Stimulated activated naive CD8-positive, alpha-beta T cell treated with anti-CD3 and anti-CD28 coated beads, Interleukin-15, Interleukin-2, amounts not matched to agents 100 ng/mL and 50 ng/mL, for 24 hours (primary cell): ENCODE data around the gene CENPP.
"Not testable (repeated sequence)": the region's sequence is repeated elsewhere in the genome, so short reads cannot be mapped to it uniquely, and the experiment has no call there.

Experiments used
- H3K27ac Mint-ChIP-seq: one replicate; pipeline ENCODE4 v1.8.0; 2021; ENCODE audit warnings: mild to moderate bottlenecking, mixed read lengths
- H3K27me3 Mint-ChIP-seq: one replicate; pipeline ENCODE4 v1.8.0; 2021; ENCODE audit warnings: mixed read lengths
- H3K36me3 Mint-ChIP-seq: one replicate; pipeline ENCODE4 v1.8.0; 2021; ENCODE audit warnings: low read depth, mixed read lengths
- H3K4me1 Mint-ChIP-seq: one replicate; pipeline ENCODE4 v1.8.0; 2021; ENCODE audit warnings: low read depth, mixed read lengths
- H3K4me3 Mint-ChIP-seq: one replicate; pipeline ENCODE4 v1.8.0; 2021; ENCODE audit warnings: mild to moderate bottlenecking, mixed read lengths
- H3K9me3 Mint-ChIP-seq: one replicate; pipeline ENCODE4 v1.8.0; 2021; ENCODE audit warnings: mixed read lengths

The CENPP gene

GRCh38 chr9:92618633-92619225 is 293.0 kb downstream of the CENPP start:
- H3K4me3 Mint-ChIP-seq, result no peak overlapping the region
- no peaks in the 10 kb centered on the region for H3K4me1 Mint-ChIP-seq
- peaks cover 61% of the 10 kb centered on the region for H3K36me3 Mint-ChIP-seq
- H3K27me3 Mint-ChIP-seq, result no peaks in the 10 kb centered on the region
- H3K9me3 Mint-ChIP-seq, result no peaks in the 10 kb centered on the region
- H3K27ac Mint-ChIP-seq, result no peak overlapping the region

DNA sequence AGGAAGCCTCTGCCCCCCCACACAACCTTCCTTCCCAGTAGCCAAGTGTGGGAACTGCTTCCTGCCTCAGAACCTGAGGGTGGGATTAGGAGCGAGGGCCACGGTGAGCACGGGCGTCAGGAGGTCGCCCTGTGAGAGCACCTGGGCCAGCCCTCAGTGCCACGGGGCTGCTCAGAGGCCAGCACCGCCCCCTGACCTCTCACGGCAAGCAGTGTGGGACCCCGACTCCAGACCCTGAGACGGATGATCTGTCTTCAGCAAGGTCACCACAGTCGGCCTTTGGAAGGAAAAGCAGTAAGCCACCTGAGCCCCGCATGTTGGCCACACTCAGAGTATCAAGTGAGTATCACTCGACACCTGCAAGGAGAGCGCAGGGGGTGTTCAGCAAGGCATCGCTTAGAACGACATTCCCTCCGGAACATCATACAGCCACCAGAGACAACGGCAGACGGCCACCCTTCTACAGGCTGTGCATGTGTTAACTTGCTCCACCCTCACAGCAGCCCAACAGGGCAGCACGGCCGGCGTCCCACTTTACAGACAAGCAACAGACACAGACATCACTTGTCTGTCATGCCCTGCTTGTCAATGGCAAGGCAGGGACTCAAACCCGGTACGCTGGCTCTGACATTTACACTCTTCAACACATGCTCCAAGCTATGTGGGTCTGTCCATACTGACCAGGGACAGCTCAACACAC is 294.0 kb downstream of the CENPP start:
- Mint-ChIP-seq H3K4me1 (no peaks in the 10 kb centered on the region), H3K27ac (no peak overlapping the region), H3K4me3 (no peak overlapping the region), H3K27me3 (no peaks in the 10 kb centered on the region), H3K9me3 (no peaks in the 10 kb centered on the region), H3K36me3 (peaks cover 53% of the 10 kb centered on the region)

DNA sequence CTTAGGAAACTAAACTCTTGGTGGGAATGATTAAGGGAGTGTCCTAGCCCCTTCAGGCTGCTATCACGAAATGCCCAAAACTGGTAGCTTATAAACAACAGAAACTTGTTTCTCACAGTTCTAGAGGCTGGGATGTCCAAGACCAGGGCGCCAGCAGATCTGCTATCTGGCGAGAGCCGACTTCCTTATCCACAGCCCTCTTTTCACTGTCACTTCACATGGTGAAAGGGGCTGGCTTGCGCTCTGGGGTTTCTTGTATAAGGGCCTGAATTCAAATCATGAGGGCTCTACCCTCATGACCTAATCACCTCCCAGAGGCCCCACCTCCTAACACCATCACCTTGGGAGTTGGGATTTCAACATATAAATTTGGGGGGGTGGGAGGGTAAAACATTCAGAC is 295.1 kb downstream of the CENPP start:
- no peaks in the 10 kb centered on the region for H3K9me3 Mint-ChIP-seq
- H3K4me1 Mint-ChIP-seq, result peaks cover 6% of the 10 kb centered on the region
- H3K4me3 Mint-ChIP-seq, result no peak overlapping the region
- H3K27ac Mint-ChIP-seq, result no peak overlapping the region
- H3K27me3 Mint-ChIP-seq, result no peaks in the 10 kb centered on the region
- peaks cover 51% of the 10 kb centered on the region for H3K36me3 Mint-ChIP-seq

DNA sequence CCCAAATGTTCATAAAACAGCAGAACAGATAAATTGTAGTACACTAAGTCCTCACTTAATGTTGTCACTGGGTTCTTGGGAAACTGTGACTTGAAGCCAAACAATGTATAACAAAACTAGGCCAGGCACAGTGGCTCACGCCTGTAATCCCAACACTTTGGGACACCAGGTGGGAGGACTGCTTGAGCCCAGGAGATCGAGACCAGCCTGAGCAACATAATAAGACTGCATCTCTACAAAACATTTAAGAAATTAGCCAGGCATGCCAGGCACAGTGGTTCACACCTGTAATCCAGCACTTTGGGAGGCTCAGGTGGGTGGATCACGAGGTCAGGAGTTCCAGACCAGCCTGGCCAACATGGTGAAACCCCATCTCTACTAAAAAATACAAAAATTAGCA is 298.2 kb downstream of the CENPP start:
- H3K9me3 Mint-ChIP-seq, H3K4me3 Mint-ChIP-seq, H3K27ac Mint-ChIP-seq, H3K27me3 Mint-ChIP-seq, H3K4me1 Mint-ChIP-seq: not testable (repeated sequence)
- peaks cover 68% of the 10 kb centered on the region for H3K36me3 Mint-ChIP-seq

DNA sequence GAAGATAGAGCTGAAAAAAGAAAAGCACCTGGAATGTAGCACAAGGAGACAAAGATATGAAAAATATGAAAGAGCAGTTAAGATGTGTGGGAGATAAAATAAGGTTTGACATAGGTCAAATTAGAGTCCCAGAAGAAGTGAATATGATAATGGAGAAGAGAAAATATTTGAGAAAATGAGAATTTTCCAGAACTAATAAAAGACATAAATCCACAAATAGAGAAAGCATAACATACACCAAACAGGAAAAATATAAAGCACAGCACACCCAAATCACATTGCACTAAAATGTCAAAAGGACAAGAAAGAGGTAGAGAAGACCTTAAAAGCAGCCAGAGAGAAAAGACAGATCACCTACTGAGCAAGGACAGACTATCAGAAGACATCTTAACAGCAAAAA is 300.7 kb downstream of the CENPP start:
- H3K36me3 Mint-ChIP-seq, result peaks cover 72% of the 10 kb centered on the region
- H3K27me3 Mint-ChIP-seq, result no peaks in the 10 kb centered on the region
- no peaks in the 10 kb centered on the region for H3K9me3 Mint-ChIP-seq
- no peak overlapping the region for H3K4me3 Mint-ChIP-seq
- H3K27ac Mint-ChIP-seq, result peak overlapping the region; percentile 45
- peaks cover 17% of the 10 kb centered on the region for H3K4me1 Mint-ChIP-seq

- Mint-ChIP-seq H3K9me3 (no peaks in the 10 kb centered on the region), H3K4me3 (no peak overlapping the region), H3K27ac (no peak overlapping the region), H3K4me1 (peaks cover 28% of the 10 kb centered on the region), H3K36me3 (peaks cover 74% of the 10 kb centered on the region), H3K27me3 (no peaks in the 10 kb centered on the region)
Observed at GRCh38 chr9:92627651-92628050, 301.9 kb downstream of the CENPP start.

GRCh38 chr9:92631452-92632343 is 305.9 kb downstream of the CENPP start:
- Mint-ChIP-seq H3K27me3 (no peaks in the 10 kb centered on the region), H3K4me1 (peaks cover 34% of the 10 kb centered on the region), H3K27ac (peak overlapping the region; percentile 86), H3K36me3 (peaks cover 77% of the 10 kb centered on the region), H3K9me3 (no peaks in the 10 kb centered on the region), H3K4me3 (peak overlapping the region; percentile 57)

GRCh38 chr9:92632641-92633040 is 306.9 kb downstream of the CENPP start:
- peaks cover 34% of the 10 kb centered on the region for H3K4me1 Mint-ChIP-seq
- H3K36me3 Mint-ChIP-seq, result peaks cover 76% of the 10 kb centered on the region
- H3K9me3 Mint-ChIP-seq, result no peaks in the 10 kb centered on the region

GRCh38 chr9:92633614-92634278 is 308.0 kb downstream of the CENPP start:
- Mint-ChIP-seq H3K9me3 (no peaks in the 10 kb centered on the region), H3K27me3 (no peaks in the 10 kb centered on the region), H3K27ac (no peak overlapping the region), H3K4me3 (no peak overlapping the region), H3K4me1 (peaks cover 34% of the 10 kb centered on the region), H3K36me3 (peaks cover 73% of the 10 kb centered on the region)

More at GRCh38 chr9:92632641-92633040, 306.9 kb downstream of the CENPP start:
- Mint-ChIP-seq H3K4me3 (no peak overlapping the region), H3K27ac (peak overlapping the region; percentile 42), H3K27me3 (no peaks in the 10 kb centered on the region)

- H3K27ac Mint-ChIP-seq, result peak overlapping the region; percentile 22
- H3K36me3 Mint-ChIP-seq, result peaks cover 63% of the 10 kb centered on the region
- H3K9me3 Mint-ChIP-seq, result no peaks in the 10 kb centered on the region
- no peak overlapping the region for H3K4me3 Mint-ChIP-seq
- H3K27me3 Mint-ChIP-seq, result no peaks in the 10 kb centered on the region
- H3K4me1 Mint-ChIP-seq, result peaks cover 34% of the 10 kb centered on the region
Observed at GRCh38 chr9:92634712-92635605, 309.2 kb downstream of the CENPP start.

DNA sequence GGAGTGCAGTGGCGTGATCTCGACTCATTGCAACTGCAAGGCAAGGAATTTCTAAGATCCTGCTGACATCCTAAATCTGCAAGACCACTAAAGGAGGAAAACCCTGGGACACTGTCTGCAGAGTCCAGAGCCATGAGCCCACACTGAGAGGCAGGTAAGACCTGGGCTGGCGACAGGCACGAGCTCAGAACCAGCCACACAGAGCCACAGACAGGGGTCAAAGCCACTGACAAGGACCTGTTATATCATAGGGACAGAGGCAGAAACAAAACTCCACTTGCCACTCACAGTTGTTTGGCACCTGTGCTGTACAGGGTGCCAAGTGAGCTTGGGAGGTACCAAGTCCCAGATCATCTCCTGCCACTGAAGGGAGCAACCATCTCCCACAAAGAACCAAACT is 310.0 kb downstream of the CENPP start:
- Mint-ChIP-seq H3K4me3 (no peak overlapping the region), H3K27ac (no peak overlapping the region), H3K4me1 (peaks cover 31% of the 10 kb centered on the region), H3K36me3 (peaks cover 59% of the 10 kb centered on the region), H3K27me3 (no peaks in the 10 kb centered on the region), H3K9me3 (no peaks in the 10 kb centered on the region)

- Mint-ChIP-seq H3K36me3 (peaks cover 58% of the 10 kb centered on the region), H3K4me1 (peaks cover 22% of the 10 kb centered on the region), H3K27ac (no peak overlapping the region), H3K4me3 (no peak overlapping the region), H3K27me3 (no peaks in the 10 kb centered on the region), H3K9me3 (no peaks in the 10 kb centered on the region)
Observed at GRCh38 chr9:92636627-92637026, 310.9 kb downstream of the CENPP start.

- H3K4me3 Mint-ChIP-seq, result no peak overlapping the region
- H3K27ac Mint-ChIP-seq, result no peak overlapping the region
- H3K9me3 Mint-ChIP-seq, result no peaks in the 10 kb centered on the region
- H3K27me3 Mint-ChIP-seq, result no peaks in the 10 kb centered on the region
- H3K36me3 Mint-ChIP-seq, result peaks cover 55% of the 10 kb centered on the region
- H3K4me1 Mint-ChIP-seq, result peaks cover 15% of the 10 kb centered on the region
Observed at GRCh38 chr9:92637326-92637725, 311.6 kb downstream of the CENPP start.
